Type B pancreatic cell (in vitro differentiated cells): ENCODE data around the gene VN1R5. TPM values are rescaled to one million over a fixed set of nuclear protein-coding genes. Genes with fewer than 3 reads are reported as not detected.

Experiments
- DNase-seq: peaks from one replicate; pipeline ENCODE4 v3.0.0; 2021; ENCODE audit warnings: mixed read lengths; ENCODE audit not compliant: unreplicated experiment; ENCODE audit errors: extremely low spot score
- H3K27ac Mint-ChIP-seq: 2 replicates; pipeline ENCODE4 v1.8.0; 2021; ENCODE audit warnings: mild to moderate bottlenecking, mixed read lengths
- H3K27me3 Mint-ChIP-seq: 2 replicates; pipeline ENCODE4 v1.8.0; 2021; ENCODE audit warnings: mixed read lengths
- H3K36me3 Mint-ChIP-seq: 2 replicates; pipeline ENCODE4 v1.8.0; 2021; ENCODE audit warnings: mixed read lengths
- H3K4me1 Mint-ChIP-seq: one replicate; pipeline ENCODE4 v1.8.0; 2021; ENCODE audit warnings: mixed read lengths; ENCODE audit not compliant: unreplicated experiment
- H3K4me3 Mint-ChIP-seq: 2 replicates; pipeline ENCODE4 v1.8.0; 2021; ENCODE audit warnings: mild to moderate bottlenecking, mixed read lengths
- H3K9me3 Mint-ChIP-seq: 2 replicates; pipeline ENCODE4 v1.8.0; 2021; ENCODE audit warnings: mixed read lengths
- total RNA-seq: library from RNA; stranded (reverse); gene quantifications from 2 replicates; pipeline ENCODE4 v1.2.1, GENCODE V29; 2021; ENCODE audit warnings: low replicate concordance
- TF ChIP-seq, protein P1 (sequence below): fragments of 200-600 bp; sonication (generic); conservative IDR thresholded peaks from 2 replicates; pipeline ENCODE4 v1.5.0; 2021; ENCODE audit warnings: antibody characterized with exemption, mild to moderate bottlenecking

VN1R5 gene
- total RNA-seq, 1 donor from 2014 or later = not detected

DNA sequence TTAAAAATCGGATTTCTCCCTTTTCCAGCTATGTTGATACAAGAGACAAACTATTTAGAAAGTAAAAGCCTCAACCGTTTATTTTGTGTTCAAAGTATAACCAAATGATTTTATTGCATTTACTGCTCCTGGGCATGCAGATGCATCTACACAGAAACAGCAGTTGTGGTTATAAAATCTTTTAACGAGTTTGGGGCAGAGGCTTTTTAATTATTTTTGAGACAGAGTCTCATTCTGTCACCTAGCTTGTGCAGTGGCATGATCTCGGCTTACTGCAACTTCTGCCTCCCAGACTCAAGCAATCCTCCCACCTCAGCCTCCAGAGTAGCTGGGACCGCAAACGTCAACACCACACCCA lies 42.2 kb downstream of the VN1R5 start:
- H3K4me3 Mint-ChIP-seq = no peak overlapping the region
- no peak for DNase-seq
- no peaks in the 10 kb centered on the region for H3K4me1 Mint-ChIP-seq
- H3K9me3 Mint-ChIP-seq = no peaks in the 10 kb centered on the region
- H3K27ac Mint-ChIP-seq = no peak overlapping the region
- H3K27me3 Mint-ChIP-seq = no peaks in the 10 kb centered on the region
- TF ChIP-seq, protein P1, sequence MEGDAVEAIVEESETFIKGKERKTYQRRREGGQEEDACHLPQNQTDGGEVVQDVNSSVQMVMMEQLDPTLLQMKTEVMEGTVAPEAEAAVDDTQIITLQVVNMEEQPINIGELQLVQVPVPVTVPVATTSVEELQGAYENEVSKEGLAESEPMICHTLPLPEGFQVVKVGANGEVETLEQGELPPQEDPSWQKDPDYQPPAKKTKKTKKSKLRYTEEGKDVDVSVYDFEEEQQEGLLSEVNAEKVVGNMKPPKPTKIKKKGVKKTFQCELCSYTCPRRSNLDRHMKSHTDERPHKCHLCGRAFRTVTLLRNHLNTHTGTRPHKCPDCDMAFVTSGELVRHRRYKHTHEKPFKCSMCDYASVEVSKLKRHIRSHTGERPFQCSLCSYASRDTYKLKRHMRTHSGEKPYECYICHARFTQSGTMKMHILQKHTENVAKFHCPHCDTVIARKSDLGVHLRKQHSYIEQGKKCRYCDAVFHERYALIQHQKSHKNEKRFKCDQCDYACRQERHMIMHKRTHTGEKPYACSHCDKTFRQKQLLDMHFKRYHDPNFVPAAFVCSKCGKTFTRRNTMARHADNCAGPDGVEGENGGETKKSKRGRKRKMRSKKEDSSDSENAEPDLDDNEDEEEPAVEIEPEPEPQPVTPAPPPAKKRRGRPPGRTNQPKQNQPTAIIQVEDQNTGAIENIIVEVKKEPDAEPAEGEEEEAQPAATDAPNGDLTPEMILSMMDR = no peak
- H3K36me3 Mint-ChIP-seq = peaks cover 26% of the 10 kb centered on the region

DNA sequence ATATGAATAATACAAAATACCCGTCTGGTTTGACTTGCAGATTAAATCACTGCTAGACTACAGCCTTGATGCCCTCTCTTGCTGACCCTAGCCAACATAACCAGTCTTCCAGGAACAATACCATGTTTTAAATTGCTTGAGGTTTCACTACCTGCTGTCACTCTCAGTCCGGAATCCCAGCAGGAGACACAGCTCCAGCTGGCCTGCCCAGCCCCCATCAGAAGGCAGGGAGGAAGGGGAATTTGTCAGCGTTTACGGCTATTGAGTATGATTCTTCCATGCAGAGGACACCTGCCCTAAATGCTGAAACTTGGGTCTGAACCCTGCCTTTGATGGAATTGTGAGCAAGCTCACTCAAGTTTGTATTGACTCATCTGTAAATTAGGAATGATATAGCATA lies 42.8 kb downstream of the VN1R5 start:
- H3K4me1 Mint-ChIP-seq = no peaks in the 10 kb centered on the region
- H3K4me3 Mint-ChIP-seq = no peak overlapping the region
- no peaks in the 10 kb centered on the region for H3K27me3 Mint-ChIP-seq
- TF ChIP-seq, protein P1 = no peak
- H3K36me3 Mint-ChIP-seq = peaks cover 32% of the 10 kb centered on the region
- no peaks in the 10 kb centered on the region for H3K9me3 Mint-ChIP-seq
- DNase-seq = no peak
- no peak overlapping the region for H3K27ac Mint-ChIP-seq

- Mint-ChIP-seq H3K9me3 (no peaks in the 10 kb centered on the region), H3K27ac (no peak overlapping the region), H3K27me3 (no peaks in the 10 kb centered on the region), H3K4me1 (no peaks in the 10 kb centered on the region), H3K4me3 (no peak overlapping the region), H3K36me3 (peaks cover 40% of the 10 kb centered on the region)
- TF ChIP-seq, protein P1 = no peak
- DNase-seq = no peak
Measured at GRCh38 chr1:247299723-247300381, 44.0 kb downstream of the VN1R5 start.

DNA sequence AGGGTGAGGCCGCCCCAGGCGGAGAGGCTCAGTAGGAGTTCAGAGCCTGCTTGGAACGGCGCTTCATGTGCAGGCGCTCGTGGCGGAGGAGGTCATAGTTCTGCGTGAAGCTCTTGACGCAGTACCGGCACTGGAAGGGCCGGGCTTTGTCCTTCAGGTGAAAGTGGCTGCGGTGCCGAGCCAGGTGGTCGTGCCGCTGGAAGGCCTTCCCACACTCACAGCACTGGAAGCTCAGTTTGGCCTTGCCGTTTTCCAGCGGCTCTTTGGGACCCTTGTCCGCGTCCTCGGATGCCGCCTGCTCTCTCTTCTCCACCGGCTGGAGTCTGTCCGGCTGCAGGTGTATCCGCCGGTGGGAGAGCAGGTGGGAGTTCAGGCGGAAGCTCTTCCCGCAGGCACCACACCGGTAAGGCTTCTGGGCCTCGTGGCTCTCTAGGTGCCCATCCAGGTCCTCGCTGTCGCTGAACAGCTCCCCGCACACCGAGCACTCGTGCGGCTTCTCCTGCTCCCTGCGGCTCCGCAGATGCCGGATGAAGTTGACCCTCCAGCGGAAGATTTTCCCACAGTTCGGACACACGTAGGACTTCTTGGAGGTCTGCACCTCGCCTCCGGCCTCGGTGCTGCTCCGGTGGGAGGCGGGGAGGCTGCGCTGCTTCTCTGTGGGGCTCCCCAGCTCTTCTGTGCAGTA lies 44.8 kb downstream of the VN1R5 start:
- H3K4me3 Mint-ChIP-seq = no peak overlapping the region
- DNase-seq = no peak
- H3K27me3 Mint-ChIP-seq = no peaks in the 10 kb centered on the region
- no peaks in the 10 kb centered on the region for H3K4me1 Mint-ChIP-seq
- no peak overlapping the region for H3K27ac Mint-ChIP-seq
- H3K9me3 Mint-ChIP-seq = no peaks in the 10 kb centered on the region
- peaks cover 42% of the 10 kb centered on the region for H3K36me3 Mint-ChIP-seq
- TF ChIP-seq, protein P1 = no peak

DNA sequence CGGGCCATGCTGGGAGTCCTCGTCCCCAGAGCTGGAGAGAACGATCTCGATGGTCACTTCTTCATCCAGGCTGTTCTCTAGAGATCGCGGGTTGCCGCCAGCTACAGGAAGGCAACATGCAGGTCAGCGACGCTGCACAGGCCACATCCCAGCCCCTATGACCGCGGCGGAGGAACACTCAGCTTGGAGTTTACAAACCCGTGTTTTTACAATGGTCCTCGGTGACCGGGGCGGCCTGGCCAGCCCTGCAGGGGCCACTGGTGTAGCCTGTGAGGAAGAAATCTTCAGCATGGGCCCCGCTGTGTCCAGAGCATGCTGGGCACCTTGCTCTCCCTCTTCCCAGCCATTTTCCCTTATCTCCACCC lies 45.3 kb downstream of the VN1R5 start:
- peaks cover 42% of the 10 kb centered on the region for H3K36me3 Mint-ChIP-seq
- no peak for DNase-seq
- H3K27me3 Mint-ChIP-seq = no peaks in the 10 kb centered on the region
- no peaks in the 10 kb centered on the region for H3K9me3 Mint-ChIP-seq
- no peak overlapping the region for H3K27ac Mint-ChIP-seq
- TF ChIP-seq, protein P1 = no peak
- no peak overlapping the region for H3K4me3 Mint-ChIP-seq
- no peaks in the 10 kb centered on the region for H3K4me1 Mint-ChIP-seq
